Right cardiac atrium (tissue), 5 donors: Measurements from ENCODE around the gene PPFIA1. TPM values are rescaled to one million over a fixed set of nuclear protein-coding genes. Genes with fewer than 3 reads are reported as not detected.
"Not testable (repeated sequence)": the region's sequence is repeated elsewhere in the genome, so short reads cannot be mapped to it uniquely, and the experiment has no call there.

Experiments
- ATAC-seq, 2 donors: fragments of 200-7000 bp; cut with Tn5 transposase; one replicate each; pipeline versions ENCODE4 v1.8.0 to v1.9.1; 2020; ENCODE audit warnings: moderate library complexity in 2 of 2, mild to moderate bottlenecking in 1 of 2
- DNase-seq, 3 donors: peaks; one replicate each; pipeline ENCODE4 v3.0.0-alpha.2; 2020
- H3K27ac ChIP-seq: one replicate; pipeline ENCODE4 v1.5.1; 2013; ENCODE audit warnings: mild to moderate bottlenecking, low read length, control low read depth, moderate library complexity
- H3K27me3 ChIP-seq: one replicate; pipeline ENCODE4 v1.6.1; 2013; ENCODE audit not compliant: control insufficient read depth, insufficient read depth
- H3K4me1 ChIP-seq: one replicate; pipeline ENCODE4 v1.6.1; 2013; ENCODE audit warnings: low read length; ENCODE audit not compliant: control insufficient read depth, insufficient read depth
- H3K4me3 ChIP-seq: one replicate; pipeline ENCODE4 v1.5.1; 2013; ENCODE audit warnings: low read length, control low read depth
- H3K9me3 ChIP-seq: one replicate; pipeline ENCODE4 v1.6.1; 2013; ENCODE audit warnings: low read length; ENCODE audit not compliant: control insufficient read depth
- WGBS: extraction: QIAGEN DNeasy Blood & Tissue Kit; methylation state at CpG from one replicate; pipeline ENCODE4 v1.1.7; 2013; 5-methylcytosine and 5-hydroxymethylcytosine counted together
- intact Hi-C, 4 donors: fragments of 100-400 bp; cut with DNase I; formaldehyde crosslinking; loops; one replicate each; pipeline versions ENCODE4 v1.11.0 to v1.14.0; 2022 to 2023
- polyA plus RNA-seq: library from polyadenylated mRNA; stranded (reverse); fragments of 200-250 nt; gene quantifications from one replicate; pipeline ENCODE4 v1.2.3, GENCODE V29; 2013
- total RNA-seq, 4 donors: library from RNA; stranded (reverse); fragmentation: NEBNext Ultra II Directional; extraction: Animal tissue kit (Norgen Biotek cat#: 25700); gene quantifications; one replicate each; pipeline ENCODE4 v1.2.1, GENCODE V29; 2021
- donor health status: healthy with polysubstance abuse.
- donor health status: DM: no; HTN: yes; CAD: no.
- donor health status: DM: no; HTN: no; CAD: no.
- donor health status: DM: no; HTN: yes; CAD: no; lungs with severe emphysema.
- donor health status: DM: yes; HTN: yes; CAD: no.

PPFIA1 gene
- total and polyA plus RNA-seq, 5 donors, result 16.2 to 44.9 (median 37.7) TPM

- ATAC-seq (no peak), DNase-seq (no peak)
- intact Hi-C loops, result no loop called here
- H3K4me1 ChIP-seq, result peaks cover 2% of the 10 kb centered on the region
- H3K27ac ChIP-seq, result no peak overlapping the region
- 90% methylated on average over 6 of the region's 6 CpGs for WGBS
- H3K9me3 ChIP-seq, result no peaks in the 10 kb centered on the region
- H3K27me3 ChIP-seq, result no peaks in the 10 kb centered on the region
- H3K4me3 ChIP-seq, result no peak overlapping the region
Measured at GRCh38 chr11:70407814-70408213, 137.3 kb downstream of the PPFIA1 start.

- intact Hi-C loops, H3K4me3 ChIP-seq, H3K4me1 ChIP-seq, DNase-seq, H3K9me3 ChIP-seq, ATAC-seq, H3K27me3 ChIP-seq, H3K27ac ChIP-seq: not testable (repeated sequence)
- WGBS, result 92% methylated on average over 4 of the region's 4 CpGs
Measured at GRCh38 chr11:70408326-70408725, 137.8 kb downstream of the PPFIA1 start.

- no peak overlapping the region for H3K4me3 ChIP-seq
- no peak overlapping the region for H3K27ac ChIP-seq
- peaks cover 2% of the 10 kb centered on the region for H3K4me1 ChIP-seq
- H3K9me3 ChIP-seq, result no peaks in the 10 kb centered on the region
- DNase-seq, result no peak
- ATAC-seq, result no peak
- 84% methylated on average over 10 of the region's 10 CpGs for WGBS
- H3K27me3 ChIP-seq, result no peaks in the 10 kb centered on the region
- intact Hi-C loops, result no loop called here
Measured at GRCh38 chr11:70409437-70409836, 138.9 kb downstream of the PPFIA1 start.

- ATAC-seq, result no peak
- H3K27me3 ChIP-seq, result no peaks in the 10 kb centered on the region
- 93% methylated on average over 7 of the region's 7 CpGs for WGBS
Measured at GRCh38 chr11:70409871-70410270, 139.4 kb downstream of the PPFIA1 start.

GRCh38 chr11:70410276-70411205 lies 140.1 kb downstream of the PPFIA1 start:
- peak in 1 of 2 donors; percentile 73 for ATAC-seq
- H3K27ac ChIP-seq, result no peak overlapping the region
- no peak overlapping the region for H3K4me3 ChIP-seq
- 74% methylated on average over 29 of the region's 29 CpGs for WGBS
- H3K27me3 ChIP-seq, result no peaks in the 10 kb centered on the region
- DNase-seq, result no peak
- intact Hi-C loops, result no loop called here
- no peaks in the 10 kb centered on the region for H3K9me3 ChIP-seq
- peaks cover 2% of the 10 kb centered on the region for H3K4me1 ChIP-seq

More at GRCh38 chr11:70409871-70410270, 139.4 kb downstream of the PPFIA1 start:
- Histone ChIP-seq H3K9me3 (no peaks in the 10 kb centered on the region), H3K4me1 (peaks cover 2% of the 10 kb centered on the region), H3K4me3 (no peak overlapping the region), H3K27ac (no peak overlapping the region)
- intact Hi-C loops, result no loop called here
- DNase-seq, result no peak

- WGBS, result 92% methylated on average over 15 of the region's 15 CpGs
- no peaks in the 10 kb centered on the region for H3K9me3 ChIP-seq
- intact Hi-C loops, result no loop called here
- no peak for ATAC-seq
- H3K4me3 ChIP-seq, result no peak overlapping the region
- H3K4me1 ChIP-seq, result no peaks in the 10 kb centered on the region
- no peak for DNase-seq
- no peak overlapping the region for H3K27ac ChIP-seq
- no peaks in the 10 kb centered on the region for H3K27me3 ChIP-seq
Measured at GRCh38 chr11:70411713-70412452, 141.4 kb downstream of the PPFIA1 start.

- ATAC-seq, result no peak
- H3K4me3 ChIP-seq, result no peak overlapping the region
- H3K9me3 ChIP-seq, result no peaks in the 10 kb centered on the region
- intact Hi-C loops, result no loop called here
- H3K4me1 ChIP-seq, result no peaks in the 10 kb centered on the region
- no peak overlapping the region for H3K27ac ChIP-seq
- 89% methylated on average over 10 of the region's 10 CpGs for WGBS
- H3K27me3 ChIP-seq, result no peaks in the 10 kb centered on the region
- peak in 1 of 3 donors; percentile 42 for DNase-seq
Measured at GRCh38 chr11:70413151-70413550, 142.7 kb downstream of the PPFIA1 start.

- H3K27me3 ChIP-seq, result no peaks in the 10 kb centered on the region
Measured at GRCh38 chr11:70414341-70415100, 144.0 kb downstream of the PPFIA1 start.

GRCh38 chr11:70415191-70415590 lies 144.7 kb downstream of the PPFIA1 start:
- intact Hi-C loops, result no loop called here
- Histone ChIP-seq H3K4me1 (no peaks in the 10 kb centered on the region), H3K4me3 (no peak overlapping the region), H3K9me3 (no peaks in the 10 kb centered on the region), H3K27ac (no peak overlapping the region), H3K27me3 (no peaks in the 10 kb centered on the region)
- ATAC-seq (no peak), DNase-seq (peak in 1 of 3 donors; percentile 47)
- WGBS, result 77% methylated on average over 10 of the region's 10 CpGs

More at GRCh38 chr11:70414341-70415100, 144.0 kb downstream of the PPFIA1 start:
- intact Hi-C loops, result no loop called here
- H3K4me3 ChIP-seq, result no peak overlapping the region
- DNase-seq (no peak), ATAC-seq (no peak)
- no peaks in the 10 kb centered on the region for H3K9me3 ChIP-seq
- H3K4me1 ChIP-seq, result no peaks in the 10 kb centered on the region
- WGBS, result 89% methylated on average over 28 of the region's 28 CpGs
- H3K27ac ChIP-seq, result no peak overlapping the region

GRCh38 chr11:70415642-70416395 lies 145.3 kb downstream of the PPFIA1 start:
- 84% methylated on average over 25 of the region's 25 CpGs for WGBS
- H3K4me1 ChIP-seq, result no peaks in the 10 kb centered on the region

More at GRCh38 chr11:70415642-70416395, 145.3 kb downstream of the PPFIA1 start:
- H3K27me3 ChIP-seq, result no peaks in the 10 kb centered on the region
- no peak overlapping the region for H3K27ac ChIP-seq
- H3K4me3 ChIP-seq, result no peak overlapping the region
- DNase-seq (no peak), ATAC-seq (no peak)
- no peaks in the 10 kb centered on the region for H3K9me3 ChIP-seq
- intact Hi-C loops, result no loop called here
